Cardiac fibroblast (primary cell): ENCODE results near the gene APC2.

Experiments
- DNase-seq, 2 donors: peaks; one replicate each; pipeline versions ENCODE4 v3.0.0 to v3.0.0-alpha.2; 2010; ENCODE audit warnings: low read depth in 2 of 2
- H3K4me3 ChIP-seq, 2 donors: replicated peaks in 1 of 2; 1 replicate in 1 of 2; 2 replicates in 1 of 2; pipeline ENCODE4 v1.5.1; 2011; ENCODE audit warnings: low read depth in 2 of 2, low read length in 2 of 2, mild to moderate bottlenecking in 2 of 2, moderate library complexity in 1 of 2
- CTCF ChIP-seq: IDR thresholded peaks from one replicate; pipeline ENCODE4 v1.5.1; 2011; ENCODE audit warnings: low read depth, mild to moderate bottlenecking, low read length, inconsistent platforms

Gene APC2

GRCh38 chr19:1483131-1483978, 33.4 kb downstream of the APC2 start:
- no peak for TF ChIP-seq CTCF
- no peak overlapping the region for H3K4me3 ChIP-seq
- DNase-seq = no peak

- no peak for DNase-seq
- H3K4me3 ChIP-seq = no peak overlapping the region
- no peak for TF ChIP-seq CTCF
Observed at GRCh38 chr19:1483979-1484428, 34.1 kb downstream of the APC2 start.

- TF ChIP-seq CTCF = no peak
- DNase-seq = no peak
- H3K4me3 ChIP-seq = no peak overlapping the region
Observed at GRCh38 chr19:1486720-1487575, 37.0 kb downstream of the APC2 start.

- no peak for DNase-seq
- TF ChIP-seq CTCF = no peak
- H3K4me3 ChIP-seq = no peak overlapping the region
Observed at GRCh38 chr19:1487576-1488281, 37.8 kb downstream of the APC2 start.

GRCh38 chr19:1488282-1488601, 38.3 kb downstream of the APC2 start:
- H3K4me3 ChIP-seq = no peak overlapping the region
- no peak for DNase-seq
- TF ChIP-seq CTCF = no peak

- H3K4me3 ChIP-seq = peak overlapping the region; percentile 56 to 60
- no peak for DNase-seq
- TF ChIP-seq CTCF = no peak
Observed at GRCh38 chr19:1489463-1490310, 39.8 kb downstream of the APC2 start.
